HL-60/S4 treated with phorbol 12-myristate 13-acetate at 8.2 ng/mL for 4 days and 3 days (cell line): ENCODE measurements around the gene CHSY1.

Experiments
- in situ Hi-C: fragments of 300-500 bp; cut with MboI; formaldehyde crosslinking; loops from 2 replicates; pipeline ENCODE4 v1.15.0; 2022; ENCODE audit warnings: low sequenced_read_pairs

CHSY1 gene

DNA sequence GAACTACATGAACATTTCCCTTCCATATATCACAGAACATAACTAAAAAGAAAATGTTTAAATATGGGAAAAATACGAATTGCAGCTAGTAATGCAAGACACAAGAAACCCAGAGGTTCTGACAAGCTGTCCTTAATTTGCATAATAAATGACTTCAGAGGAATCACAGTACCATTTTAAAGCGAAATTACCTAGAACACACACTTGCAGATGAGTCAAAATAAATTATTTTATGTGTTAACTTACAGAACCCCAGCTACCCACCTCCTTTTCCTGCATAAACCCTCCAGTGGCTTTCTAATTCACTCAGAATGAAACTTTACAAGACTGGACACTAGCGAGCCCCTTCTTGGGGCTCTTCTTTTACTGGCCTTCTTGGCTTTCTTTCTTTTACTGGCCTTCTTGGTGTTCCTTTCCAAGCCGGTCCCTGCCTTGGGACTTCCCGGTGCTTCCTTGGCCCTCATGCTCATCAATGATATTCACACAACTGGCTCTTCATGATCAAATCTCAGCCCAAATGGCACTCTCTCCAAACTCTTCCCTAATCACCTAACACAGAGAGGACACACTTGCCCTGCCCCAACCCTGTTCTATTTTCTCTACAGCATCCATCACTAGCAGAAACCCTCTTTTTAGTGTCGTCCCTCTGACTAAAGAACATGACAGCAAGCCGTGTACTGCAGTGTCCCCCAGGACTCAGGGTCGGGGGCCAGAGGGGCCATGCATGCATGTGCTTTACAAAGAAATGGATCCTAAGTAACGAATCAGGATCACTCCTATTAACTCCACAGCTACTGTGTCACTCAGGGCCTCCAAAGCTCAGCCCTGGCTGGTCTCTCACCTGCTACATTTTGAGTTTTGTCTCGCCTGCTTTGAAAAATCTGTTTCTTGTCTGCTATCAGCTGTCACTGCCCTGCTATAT is 4.8 kb downstream of the CHSY1 start:
- in situ Hi-C loops = loop anchor here (10.0 kb wide), 1 partner anchor 72 kb away; no protein-coding TSS in a partner anchor

DNA sequence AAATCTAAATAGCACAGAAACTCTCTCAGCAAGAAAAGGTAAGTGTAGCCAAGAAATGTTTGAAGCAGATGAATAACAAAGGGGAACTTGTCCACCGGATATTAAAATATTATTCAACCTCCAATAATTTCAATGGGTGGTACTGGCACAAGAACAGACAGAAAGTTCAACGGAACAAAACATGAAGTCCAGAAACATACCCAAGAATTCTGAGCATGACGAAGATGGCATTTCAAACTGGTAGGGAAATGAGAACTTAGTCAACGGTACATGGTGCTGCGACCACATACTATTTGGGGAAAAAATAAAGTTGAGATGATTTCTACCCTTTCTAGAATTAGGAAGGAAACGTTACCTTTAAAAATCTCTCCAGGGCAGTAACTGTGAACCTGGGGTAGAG is 5.5 kb downstream of the CHSY1 start:
- in situ Hi-C loops = loop anchor here (10.0 kb wide), 1 partner anchor 72 kb away; no protein-coding TSS in a partner anchor

DNA sequence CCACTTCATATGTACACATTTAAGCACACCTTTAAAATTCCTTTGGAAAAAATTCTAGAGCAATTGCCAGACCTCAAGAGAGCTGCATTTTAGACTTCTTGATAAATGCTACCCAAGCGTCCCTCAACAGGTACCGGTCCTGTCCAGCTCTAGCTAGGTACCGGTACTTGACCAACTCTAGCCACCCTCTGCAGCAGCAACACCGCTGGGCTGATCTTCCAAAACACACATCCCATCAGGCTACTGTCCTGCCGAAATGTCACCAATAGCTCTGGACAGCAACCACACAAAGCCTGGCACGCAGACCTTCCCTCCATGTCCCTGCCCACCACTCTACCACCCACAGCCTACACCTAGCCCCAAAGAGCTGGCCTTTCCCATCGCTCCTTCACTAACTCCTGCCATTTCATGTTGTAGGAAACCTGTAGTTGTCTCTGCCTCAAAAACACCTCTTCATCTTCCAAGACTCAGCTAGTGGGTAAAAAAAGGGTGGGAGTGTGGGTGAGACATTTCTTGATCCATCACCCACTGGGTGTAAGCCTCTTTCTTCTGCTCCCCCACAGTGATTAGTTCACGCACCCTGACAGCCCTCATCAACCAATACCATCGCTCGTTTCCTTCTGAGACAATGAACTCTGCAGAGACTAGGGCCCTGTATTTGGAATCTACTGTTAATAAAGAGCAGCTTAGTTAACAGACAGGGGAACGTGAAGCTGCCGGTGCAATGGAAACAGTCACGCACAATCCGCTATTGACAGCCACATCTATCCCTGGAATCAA is 6.8 kb downstream of the CHSY1 start:
- in situ Hi-C loops = loop anchor here (10.0 kb wide), 1 partner anchor 70 kb away; no protein-coding TSS in a partner anchor

DNA sequence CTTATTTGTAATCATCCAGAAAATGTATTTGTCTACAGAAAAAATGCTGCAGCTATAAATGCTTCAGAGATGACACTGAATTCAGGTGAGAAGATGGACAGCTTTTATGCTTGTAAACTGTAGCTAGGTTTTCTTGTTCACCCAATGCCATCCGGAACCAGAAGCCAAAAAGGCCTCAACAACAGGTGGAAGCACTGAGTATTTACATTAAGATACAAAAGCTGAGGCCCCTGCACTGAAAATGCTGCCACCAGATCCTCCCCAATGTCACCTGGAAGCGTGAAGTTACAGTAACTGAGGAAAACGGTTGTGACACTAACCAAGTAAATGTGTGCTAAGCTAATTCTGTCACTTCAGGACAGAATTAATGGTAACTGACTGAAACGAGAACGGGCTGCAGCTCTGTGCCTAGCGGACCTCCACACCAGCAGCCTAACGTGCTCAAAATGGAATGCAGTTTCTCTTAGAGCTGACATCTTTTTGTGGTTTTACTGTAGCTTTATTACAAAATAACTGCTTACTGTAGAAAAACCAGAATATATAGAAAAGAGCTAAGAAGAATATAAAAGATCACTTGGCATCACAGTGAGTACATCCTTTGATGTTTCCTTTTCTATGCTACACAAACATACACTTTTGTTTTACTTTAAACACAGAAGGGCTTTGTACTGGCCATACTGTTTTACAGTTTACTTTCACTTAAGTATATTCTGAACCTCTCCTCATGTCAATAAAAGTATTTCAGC is 7.6 kb downstream of the CHSY1 start:
- in situ Hi-C loops = loop anchor here (10.0 kb wide), 1 partner anchor 69 kb away; no protein-coding TSS in a partner anchor

DNA sequence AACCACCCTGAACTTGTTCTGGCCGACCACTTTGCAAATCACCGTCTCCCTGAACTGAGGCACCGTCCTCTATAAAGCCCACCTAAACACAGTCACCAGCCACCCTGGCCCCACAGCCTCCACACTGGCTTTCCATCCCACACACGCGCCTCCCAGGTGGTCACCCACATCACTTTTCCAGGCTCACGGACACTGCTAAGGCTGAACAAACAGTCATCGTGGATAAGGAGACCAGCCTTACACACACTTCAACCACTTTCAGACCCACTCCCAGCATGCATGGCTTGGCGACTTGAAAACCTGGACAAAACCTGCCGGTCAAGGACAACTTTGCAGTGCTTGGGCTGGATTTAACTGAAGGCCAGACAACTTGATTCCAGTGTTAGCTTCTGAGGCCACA is 8.4 kb downstream of the CHSY1 start:
- in situ Hi-C loops = loop anchor here (10.0 kb wide), 1 partner anchor 69 kb away; no protein-coding TSS in a partner anchor

DNA sequence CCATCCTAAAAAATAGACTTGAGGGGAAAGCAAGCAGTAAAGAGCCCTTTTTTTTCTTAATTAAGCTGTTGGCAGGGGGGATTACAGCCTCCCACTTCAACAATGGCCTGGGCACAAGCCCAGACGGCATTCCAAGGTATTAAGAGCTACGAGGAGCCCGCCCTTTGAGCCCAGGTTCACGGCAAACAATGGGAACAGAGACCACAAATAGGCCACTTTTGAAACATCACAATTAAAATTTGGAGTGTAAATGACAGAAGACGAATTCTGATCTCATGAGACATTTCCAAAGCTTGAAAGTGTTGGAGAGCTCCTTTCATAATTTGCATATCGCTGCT is 8.9 kb downstream of the CHSY1 start:
- in situ Hi-C loops = loop anchor here (10.0 kb wide), 1 partner anchor 68 kb away; no protein-coding TSS in a partner anchor

DNA sequence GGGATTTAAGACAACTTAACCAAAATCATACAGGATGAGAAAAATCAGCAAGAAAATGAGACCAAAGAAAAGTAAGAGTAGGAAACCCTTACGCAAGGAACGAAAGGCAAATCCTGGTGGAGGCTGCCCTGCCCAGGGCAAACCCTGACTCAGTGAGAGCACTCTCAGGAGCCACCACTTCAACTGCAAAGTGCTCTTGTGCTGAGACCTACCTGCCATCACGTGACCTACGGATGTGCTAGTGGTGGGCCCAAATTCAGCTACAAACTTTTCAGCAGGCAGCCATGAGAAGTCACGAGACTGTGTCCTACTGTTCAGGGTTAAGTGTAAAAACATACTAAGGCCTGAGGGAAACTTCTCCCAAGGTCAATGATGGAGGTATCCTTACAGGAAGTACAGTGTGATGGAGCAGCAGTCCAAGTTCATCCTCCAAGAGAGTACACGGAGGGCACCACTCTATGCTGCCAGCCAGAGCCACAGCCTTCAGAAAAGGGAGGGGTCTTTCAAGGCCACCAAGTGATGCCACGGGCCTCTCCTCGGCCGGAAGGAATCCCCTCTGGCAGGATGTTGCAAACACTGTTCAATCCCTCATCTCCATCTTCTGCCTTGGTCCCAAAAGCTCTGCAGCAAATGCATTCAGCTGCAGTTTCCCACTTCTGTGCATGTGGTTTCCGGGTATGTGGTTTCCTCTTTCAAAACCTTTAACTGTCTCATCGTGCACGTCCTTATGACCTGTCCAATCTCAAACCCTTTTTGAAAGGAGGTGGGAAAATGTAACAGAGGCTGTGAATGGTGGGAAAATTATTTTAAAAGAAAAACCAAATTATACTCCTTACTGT is 9.5 kb downstream of the CHSY1 start:
- in situ Hi-C loops = loop anchor here (10.0 kb wide), 1 partner anchor 68 kb away; no protein-coding TSS in a partner anchor

DNA sequence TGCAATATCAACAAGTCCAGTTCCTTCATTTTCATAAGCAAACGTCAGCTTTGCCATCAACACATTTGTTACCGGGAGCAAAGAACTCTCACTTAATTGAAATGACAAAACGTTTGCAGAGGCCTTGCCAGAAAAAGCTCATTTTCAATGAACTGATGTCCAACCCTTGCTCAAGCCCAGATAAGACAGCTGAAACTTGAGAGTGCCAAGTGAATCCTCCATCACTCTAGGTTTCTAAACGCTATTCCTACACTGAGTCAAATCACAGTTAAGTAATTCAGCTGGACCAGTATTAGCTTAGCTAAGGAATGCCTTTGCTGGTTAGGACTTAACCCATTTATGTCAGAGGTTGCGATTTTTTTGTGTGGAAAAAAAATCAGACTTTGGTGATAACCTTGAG is 11.5 kb downstream of the CHSY1 start:
- in situ Hi-C loops = loop anchor here (10.0 kb wide), 1 partner anchor 66 kb away; no protein-coding TSS in a partner anchor

DNA sequence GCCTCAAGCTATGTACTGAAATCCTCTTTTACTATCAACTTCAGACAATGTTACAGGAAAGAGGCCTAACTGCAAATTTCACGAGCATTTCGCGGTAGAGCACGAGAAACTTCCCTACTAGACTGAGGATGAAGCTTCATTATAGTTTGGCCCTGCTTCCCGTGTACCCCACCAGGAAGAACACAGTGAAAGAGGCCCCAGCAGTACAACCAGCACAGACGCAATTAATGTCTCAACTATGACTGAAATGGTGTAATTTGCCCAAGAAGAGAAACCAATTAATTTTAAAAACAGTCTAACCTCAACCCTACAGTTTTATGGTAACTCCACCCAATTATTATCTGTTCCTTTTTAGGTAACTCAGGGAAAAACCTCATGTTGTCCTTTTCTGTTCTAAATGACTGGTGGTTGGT is 12.1 kb downstream of the CHSY1 start:
- in situ Hi-C loops = loop anchor here (10.0 kb wide), 1 partner anchor 65 kb away; no protein-coding TSS in a partner anchor

DNA sequence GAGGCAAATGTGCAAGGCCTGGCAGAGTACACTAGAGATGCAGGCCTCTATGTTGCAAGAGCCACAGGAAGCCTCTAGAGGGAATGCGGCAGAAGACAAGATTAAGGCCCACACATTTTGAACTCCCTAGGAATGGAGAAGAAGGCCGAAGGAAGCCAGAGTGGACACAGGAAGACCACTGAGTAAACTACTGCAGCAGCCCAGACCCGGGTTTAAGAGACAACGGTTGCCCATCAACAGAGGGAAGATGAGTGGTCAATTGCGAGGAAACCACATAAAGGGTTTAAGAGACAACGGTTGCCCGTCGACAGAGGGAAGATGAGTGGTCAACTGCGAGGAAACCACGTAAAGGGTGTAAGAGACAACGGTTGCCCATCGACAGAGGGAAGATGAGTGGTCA is 14.6 kb downstream of the CHSY1 start:
- in situ Hi-C loops = no loop called here

DNA sequence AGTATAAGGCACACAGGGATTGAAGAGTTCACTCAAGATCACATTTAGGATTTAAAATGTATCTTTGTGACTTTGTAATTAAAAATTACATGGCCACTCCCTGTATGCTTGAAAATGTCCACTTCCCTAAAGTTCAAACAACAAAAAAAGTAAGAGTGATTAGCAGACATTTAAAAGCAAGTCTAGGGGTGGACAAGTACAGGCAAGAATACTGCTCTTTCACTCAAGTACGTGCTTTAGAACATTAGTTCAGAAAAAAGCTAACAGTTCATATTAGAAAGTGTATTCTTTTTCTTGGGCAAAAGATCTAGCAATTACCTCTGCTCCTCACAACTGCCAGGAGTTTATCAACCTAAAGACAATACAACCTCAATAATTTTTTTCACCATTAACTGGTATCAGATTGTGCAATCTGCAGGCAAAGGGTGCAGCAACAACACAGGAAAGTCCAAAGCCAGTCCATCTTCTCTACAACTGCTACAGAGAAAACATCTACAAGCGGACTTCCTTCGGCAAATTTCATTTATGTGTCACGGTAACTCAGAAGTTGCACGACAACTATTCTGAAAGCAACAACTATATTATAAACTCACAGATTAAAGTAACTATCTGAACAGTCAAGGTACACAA is 18.1 kb downstream of the CHSY1 start:
- in situ Hi-C loops = no loop called here

DNA sequence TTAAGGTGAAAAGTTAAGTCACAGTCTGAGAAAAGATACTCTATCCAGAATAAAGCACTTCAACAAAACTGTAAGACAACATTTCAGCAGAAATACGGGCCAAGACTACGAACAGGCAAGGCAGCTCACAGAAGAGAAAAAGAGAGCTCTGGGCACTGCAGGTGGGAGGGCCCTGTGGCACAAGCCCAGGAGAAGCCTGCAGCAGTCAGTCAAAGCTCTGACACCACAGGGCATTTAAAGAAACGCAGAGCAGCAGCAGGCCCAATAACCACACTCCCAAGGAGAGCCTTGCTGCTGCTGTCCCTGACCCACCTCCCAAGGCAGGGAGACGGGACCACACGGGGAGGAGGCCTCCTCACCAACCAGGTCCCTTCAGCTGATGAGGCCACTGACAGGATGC is 19.2 kb downstream of the CHSY1 start:
- in situ Hi-C loops = no loop called here

DNA sequence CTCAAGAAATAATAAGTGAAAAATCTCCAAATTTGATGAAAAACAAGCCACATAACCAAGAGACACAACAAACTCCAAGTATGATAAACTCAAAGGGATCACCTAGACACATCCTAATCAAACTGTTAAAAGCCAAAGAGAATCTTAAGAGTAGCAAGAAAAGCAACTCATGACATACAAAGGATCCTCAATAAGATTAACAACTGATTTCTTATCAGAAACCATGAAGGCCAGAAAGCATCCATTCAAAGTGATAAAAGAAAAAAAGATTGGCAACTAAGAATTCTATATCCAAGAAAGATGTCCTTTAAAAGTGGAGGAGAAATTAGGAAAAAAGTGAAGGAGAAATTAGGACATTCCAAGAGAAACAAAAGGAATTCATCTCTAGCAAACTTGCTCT is 23.5 kb downstream of the CHSY1 start:
- in situ Hi-C loops = no loop called here

DNA sequence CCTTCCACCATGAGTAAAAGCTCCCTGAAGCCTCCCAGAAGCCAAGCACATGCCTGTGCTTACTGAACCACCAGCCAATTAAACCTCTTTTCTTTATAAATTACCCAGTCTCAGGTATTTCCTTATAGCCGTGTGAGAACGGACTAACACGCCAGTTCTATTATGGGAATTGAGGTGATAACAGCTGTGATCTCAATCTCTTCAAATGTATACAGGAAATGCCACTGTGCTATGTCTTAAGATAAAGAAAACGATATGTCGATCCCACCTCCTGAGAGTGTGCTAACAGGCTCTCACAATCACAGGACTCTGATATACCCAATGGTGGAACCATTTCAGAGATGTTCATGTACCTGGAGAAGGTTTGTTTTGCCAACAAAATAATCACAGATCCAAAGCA is 26.2 kb downstream of the CHSY1 start:
- in situ Hi-C loops = no loop called here

DNA sequence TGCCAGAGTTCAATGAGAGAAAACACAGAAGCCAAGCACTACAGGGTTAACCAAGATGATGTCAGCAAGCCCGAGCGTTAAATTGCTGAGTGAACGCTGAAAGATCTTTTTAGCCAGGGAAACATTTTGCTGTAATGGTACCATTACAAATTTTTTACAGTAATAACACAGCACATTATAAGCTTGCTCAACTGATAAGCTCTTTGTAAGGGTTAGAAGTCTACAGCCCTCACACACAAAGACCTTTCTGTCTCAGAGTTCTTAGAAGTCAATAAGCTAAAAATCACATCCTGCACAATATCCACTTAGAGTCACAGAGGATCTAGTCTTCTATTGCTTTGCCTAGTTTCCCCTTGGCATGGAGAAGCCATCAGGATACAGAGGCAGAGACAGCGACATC is 29.9 kb downstream of the CHSY1 start:
- in situ Hi-C loops = no loop called here

DNA sequence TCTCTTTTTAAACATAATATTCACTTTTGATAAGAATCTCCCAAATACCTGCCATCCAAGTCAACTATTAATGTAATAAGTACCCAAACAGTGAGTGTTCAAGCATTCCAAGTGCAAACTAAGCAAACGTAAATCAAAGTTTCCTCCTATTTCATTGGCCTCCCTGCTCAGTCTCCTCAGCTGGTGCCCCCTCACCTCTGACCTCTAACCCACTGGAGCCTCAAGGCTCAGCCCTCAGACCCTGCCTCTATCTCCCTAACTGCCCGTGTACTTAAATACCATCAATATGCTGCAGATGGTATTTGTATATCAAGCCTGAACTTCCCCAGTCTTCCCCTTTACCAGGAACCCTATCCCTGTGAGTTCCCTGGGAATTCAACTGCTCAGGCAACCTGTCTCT is 31.8 kb downstream of the CHSY1 start:
- in situ Hi-C loops = no loop called here

DNA sequence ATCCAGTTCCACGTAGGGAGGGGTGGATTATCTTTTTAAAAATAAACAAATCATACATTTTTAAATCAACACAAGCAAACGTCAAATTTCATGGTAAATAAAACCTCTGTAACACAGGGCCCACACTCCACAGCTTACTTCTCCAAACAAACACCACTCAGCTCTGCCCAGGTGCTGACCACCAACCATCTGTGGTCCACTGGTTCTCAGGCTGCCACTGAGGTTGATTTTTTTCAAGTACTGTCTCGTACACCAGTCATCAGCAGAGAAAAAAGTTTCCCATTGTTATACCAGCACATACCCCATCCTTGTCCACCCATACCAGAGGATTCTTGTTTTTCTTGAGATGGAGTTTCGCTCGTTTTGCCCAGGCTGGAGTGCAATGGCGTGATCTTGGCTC is 32.4 kb downstream of the CHSY1 start:
- in situ Hi-C loops = no loop called here

DNA sequence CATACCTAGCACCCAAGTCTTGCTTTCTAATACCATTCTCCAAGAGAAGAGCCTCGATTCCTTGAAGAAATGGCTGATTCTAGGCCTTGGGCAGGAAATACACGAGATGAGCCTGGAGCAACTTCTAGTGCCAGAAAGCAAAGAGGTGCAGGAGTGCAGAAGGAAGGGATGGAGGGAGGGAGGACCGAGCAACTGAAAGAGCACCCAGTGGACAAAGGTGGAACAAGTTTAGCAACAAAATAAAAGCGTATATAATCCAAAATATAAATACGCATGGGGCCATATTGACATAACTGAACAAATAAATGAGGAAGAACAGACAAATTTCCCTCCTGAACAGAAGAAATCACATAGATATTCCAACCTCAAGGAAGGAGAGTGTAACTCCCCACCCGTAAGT is 34.4 kb downstream of the CHSY1 start:
- in situ Hi-C loops = no loop called here

DNA sequence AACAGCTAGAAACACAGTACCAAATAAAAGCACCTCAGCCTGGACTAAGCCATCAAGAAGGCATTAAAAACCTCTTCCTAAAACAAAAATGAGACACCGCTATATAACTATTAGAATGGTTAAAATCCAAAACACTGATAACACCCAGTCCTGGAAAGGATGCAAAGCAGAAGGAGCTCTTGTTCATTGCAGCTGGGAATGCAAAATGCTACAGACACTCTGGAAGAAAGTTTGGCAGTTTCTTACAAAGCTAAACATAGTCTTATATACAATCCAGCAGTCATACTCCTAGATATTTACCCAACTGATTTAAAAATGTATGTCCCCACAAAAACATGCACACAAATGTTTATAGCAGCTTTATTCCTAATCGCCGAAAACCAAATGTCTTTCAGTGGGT is 35.7 kb downstream of the CHSY1 start:
- in situ Hi-C loops = no loop called here

DNA sequence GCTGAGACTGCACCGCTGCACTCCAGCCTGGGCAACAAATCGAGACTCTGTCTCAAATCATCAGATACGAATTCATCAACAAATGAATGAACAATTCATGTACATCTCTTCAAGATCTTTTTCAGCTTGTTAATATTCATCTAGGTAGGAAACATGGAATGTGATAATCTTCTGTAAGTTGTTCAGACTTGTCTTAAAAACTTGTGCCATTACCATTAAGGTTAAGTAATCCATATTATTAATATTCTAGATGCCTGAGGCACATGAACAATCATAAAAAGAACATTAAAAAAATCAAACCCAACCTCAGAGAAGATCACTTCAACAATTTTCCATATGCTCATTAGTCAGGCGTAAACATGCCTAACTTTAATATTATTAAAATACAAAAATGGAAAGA is 36.2 kb downstream of the CHSY1 start:
- in situ Hi-C loops = no loop called here
